Caco-2 (cell line): ENCODE data around the gene NETO2. TPM values are rescaled to one million over a fixed set of nuclear protein-coding genes. Genes with fewer than 3 reads are reported as not detected.
"Not testable (repeated sequence)": the region's sequence is repeated elsewhere in the genome, so short reads cannot be mapped to it uniquely, and the experiment has no call there.

Source experiments
- BruUV-seq: library from RNA; stranded (reverse); fragments of 400-500 nt; replicated peaks from 2 replicates; lab custom pipeline; 2021; lab: Mats Ljungman, UMichigan
- CTCF ChIA-PET: fragments of 300-600 bp; sonication (Branson Sonifier 250); formaldehyde crosslinking; loops from one replicate; lab custom pipeline; 2022; ENCODE audit warnings: antibody characterized with exemption; lab: Charles Lee
- POLR2A ChIA-PET: fragments of 300-600 bp; sonication (Branson Sonifier 250); formaldehyde crosslinking; loops from one replicate; lab custom pipeline; 2022; ENCODE audit warnings: antibody characterized with exemption; lab: Charles Lee
- DNase-seq, 2 experiments: peaks; one replicate each; pipeline versions ENCODE4 v3.0.0 to v3.0.0-alpha.2; 2020 to 2022
- H3K27me3 ChIP-seq: replicated peaks from 2 replicates; pipeline ENCODE4 v1.6.0; 2011; ENCODE audit warnings: low read length; ENCODE audit not compliant: control insufficient read depth, insufficient read depth
- H3K36me3 ChIP-seq: 2 replicates; pipeline ENCODE4 v1.5.1; 2011; ENCODE audit warnings: low read length; ENCODE audit not compliant: control insufficient read depth, insufficient read depth
- H3K4me1 ChIP-seq: fragments of 250-450 bp; sonication (Bioruptor Pico); 2 replicates; pipeline ENCODE4 v1.5.1; 2020; ENCODE audit warnings: mild to moderate bottlenecking
- H3K4me3 ChIP-seq: 2 replicates; pipeline ENCODE4 v1.5.1; 2011; ENCODE audit warnings: low read depth, mild to moderate bottlenecking, control low read depth, low read length
- H3K9me3 ChIP-seq: fragments of 250-450 bp; sonication (Bioruptor Pico); 2 replicates; pipeline ENCODE4 v1.5.1; 2020; ENCODE audit warnings: mild to moderate bottlenecking, moderate library complexity
- H3K27ac Mint-ChIP-seq: one replicate; pipeline ENCODE4 v1.8.0; 2022; ENCODE audit warnings: mixed read lengths; ENCODE audit not compliant: unreplicated experiment
- H3K27me3 Mint-ChIP-seq: one replicate; pipeline ENCODE4 v1.8.0; 2022; ENCODE audit warnings: mixed read lengths; ENCODE audit not compliant: insufficient read depth, unreplicated experiment
- H3K36me3 Mint-ChIP-seq: one replicate; pipeline ENCODE4 v1.8.0; 2022; ENCODE audit warnings: mild to moderate bottlenecking, mixed read lengths; ENCODE audit not compliant: insufficient read depth, unreplicated experiment
- H3K4me1 Mint-ChIP-seq: one replicate; pipeline ENCODE4 v1.8.0; 2022; ENCODE audit warnings: low read depth, mixed read lengths; ENCODE audit not compliant: unreplicated experiment
- H3K4me3 Mint-ChIP-seq: one replicate; pipeline ENCODE4 v1.8.0; 2022; ENCODE audit warnings: mild to moderate bottlenecking, moderate library complexity, mixed read lengths; ENCODE audit not compliant: unreplicated experiment
- H3K9me3 Mint-ChIP-seq: one replicate; pipeline ENCODE4 v1.8.0; 2022; ENCODE audit warnings: mixed read lengths; ENCODE audit not compliant: unreplicated experiment
- intact Hi-C: fragments of 100-400 bp; cut with micrococcal nuclease; formaldehyde crosslinking; loops from one replicate; pipeline ENCODE4 v1.10.0; 2022; ENCODE audit not compliant: unreplicated experiment
- total RNA-seq: library from RNA; stranded (reverse); gene quantifications from 2 replicates; pipeline ENCODE4 v1.2.3, GENCODE V29; 2022
- TF ChIP-seq, protein P1 (sequence below), 2 experiments: fragments of 200-600 bp in 1 of 2; IDR thresholded peaks; 1 replicate in 1 of 2; 2 replicates in 1 of 2; pipeline versions ENCODE4 v1.5.1 to v1.8.0; 2011 to 2022; ENCODE audit warnings: antibody characterized with exemption in 1 of 2, control low read depth in 1 of 2, inconsistent platforms in 1 of 2, low read depth in 1 of 2, low read length in 1 of 2, mild to moderate bottlenecking in 1 of 2, moderate library complexity in 1 of 2; ENCODE audit not compliant: insufficient read depth in 1 of 2, severe bottlenecking in 1 of 2, unreplicated experiment in 1 of 2

NETO2 gene
- total RNA-seq, 1 experiment from 2014 or later = 41.2 TPM

DNA sequence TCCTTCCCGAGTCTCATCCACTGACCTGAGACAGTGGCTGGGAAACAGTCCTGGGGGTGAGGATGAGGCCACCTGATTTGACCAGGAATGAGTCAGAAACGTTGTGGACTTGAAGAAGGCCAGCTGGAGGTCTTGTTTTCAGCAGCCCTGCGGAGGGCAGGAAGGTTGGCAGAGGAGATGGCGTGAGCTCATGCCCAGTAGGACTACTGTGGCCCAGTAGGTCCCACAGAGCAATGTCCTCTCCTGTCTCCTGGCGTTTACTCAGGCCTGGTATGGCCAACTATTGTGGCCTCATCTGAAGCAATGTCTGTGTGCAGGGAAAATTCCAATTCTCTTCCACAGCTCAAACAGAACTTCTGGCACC, 86.1 kb downstream of the NETO2 start:
- CTCF ChIA-PET = no interaction called here
- H3K4me3 ChIP-seq = no peak overlapping the region
- H3K9me3 ChIP-seq = no peaks in the 10 kb centered on the region
- TF ChIP-seq, protein P1, sequence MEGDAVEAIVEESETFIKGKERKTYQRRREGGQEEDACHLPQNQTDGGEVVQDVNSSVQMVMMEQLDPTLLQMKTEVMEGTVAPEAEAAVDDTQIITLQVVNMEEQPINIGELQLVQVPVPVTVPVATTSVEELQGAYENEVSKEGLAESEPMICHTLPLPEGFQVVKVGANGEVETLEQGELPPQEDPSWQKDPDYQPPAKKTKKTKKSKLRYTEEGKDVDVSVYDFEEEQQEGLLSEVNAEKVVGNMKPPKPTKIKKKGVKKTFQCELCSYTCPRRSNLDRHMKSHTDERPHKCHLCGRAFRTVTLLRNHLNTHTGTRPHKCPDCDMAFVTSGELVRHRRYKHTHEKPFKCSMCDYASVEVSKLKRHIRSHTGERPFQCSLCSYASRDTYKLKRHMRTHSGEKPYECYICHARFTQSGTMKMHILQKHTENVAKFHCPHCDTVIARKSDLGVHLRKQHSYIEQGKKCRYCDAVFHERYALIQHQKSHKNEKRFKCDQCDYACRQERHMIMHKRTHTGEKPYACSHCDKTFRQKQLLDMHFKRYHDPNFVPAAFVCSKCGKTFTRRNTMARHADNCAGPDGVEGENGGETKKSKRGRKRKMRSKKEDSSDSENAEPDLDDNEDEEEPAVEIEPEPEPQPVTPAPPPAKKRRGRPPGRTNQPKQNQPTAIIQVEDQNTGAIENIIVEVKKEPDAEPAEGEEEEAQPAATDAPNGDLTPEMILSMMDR (IDR thresholded peaks at IDR 0.05; ENCODE audit: insufficient read depth in 1 of 2, low read depth in 1 of 2, low read length in 1 of 2, severe bottlenecking in 1 of 2, unreplicated experiment in 1 of 2) = no peak
- no peak overlapping the region for H3K27ac Mint-ChIP-seq
- no peaks in the 10 kb centered on the region; the same call in 1 of the 2 replicates for H3K27me3 ChIP-seq
- peaks cover 2% of the 10 kb centered on the region for H3K9me3 Mint-ChIP-seq
- no peaks in the 10 kb centered on the region for H3K4me1 ChIP-seq
- intact Hi-C loops = no loop called here
- H3K4me1 Mint-ChIP-seq = no peaks in the 10 kb centered on the region
- DNase-seq = no peak
- POLR2A ChIA-PET = no interaction called here
- no peak overlapping the region for H3K4me3 Mint-ChIP-seq
- H3K36me3 Mint-ChIP-seq = no peaks in the 10 kb centered on the region
- no peaks in the 10 kb centered on the region for H3K27me3 Mint-ChIP-seq
- no TSS peak for BruUV-seq
- H3K36me3 ChIP-seq = no peaks in the 10 kb centered on the region

DNA sequence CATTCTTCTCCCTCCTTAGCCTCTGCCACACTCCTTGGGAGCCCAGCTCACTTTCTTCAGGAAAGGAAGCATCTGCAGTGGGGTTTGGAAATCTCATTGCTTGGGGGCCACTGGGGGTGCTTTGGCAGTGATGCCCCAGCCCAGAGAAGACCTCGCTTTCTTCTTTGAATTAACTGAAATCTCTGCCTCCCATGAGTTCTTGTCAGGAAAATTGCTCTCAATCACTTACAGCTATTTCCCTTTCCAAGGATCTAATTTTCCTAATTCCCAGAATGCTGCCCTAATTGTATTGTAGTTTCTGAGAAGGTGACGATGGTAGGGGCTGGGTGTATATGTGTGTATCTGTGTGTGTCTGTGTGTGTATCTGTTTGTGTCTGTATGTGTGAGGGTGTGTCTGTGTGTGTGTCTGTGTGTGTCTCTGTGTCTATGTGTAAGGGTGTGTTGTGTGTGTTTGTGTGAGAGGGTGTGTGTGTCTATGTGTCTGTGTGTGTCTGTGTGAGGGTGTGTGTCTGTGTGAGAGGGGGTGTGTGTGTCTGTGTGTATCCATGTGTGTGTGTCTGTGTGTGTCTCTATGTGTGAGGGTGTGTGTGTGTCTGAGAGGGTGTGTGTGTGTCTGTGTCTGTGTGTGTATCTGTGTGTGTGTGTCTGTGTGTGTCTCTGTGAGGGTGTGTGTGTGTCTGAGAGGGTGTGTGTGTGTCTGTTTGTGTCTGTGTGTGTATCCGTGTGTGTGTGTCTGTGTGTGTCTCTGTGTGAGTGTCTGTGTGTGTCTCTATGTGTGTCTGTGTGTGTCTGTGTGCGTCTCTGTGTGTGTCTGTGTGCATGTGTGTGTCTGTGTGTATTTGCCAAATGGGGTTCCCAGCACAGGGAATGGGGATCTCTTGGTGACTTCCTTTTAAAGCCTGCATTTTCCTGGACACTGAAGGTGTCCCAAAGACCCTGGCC, 86.8 kb downstream of the NETO2 start:
- TF ChIP-seq, protein P1 (IDR thresholded peaks at IDR 0.05; ENCODE audit: insufficient read depth in 1 of 2, low read depth in 1 of 2, low read length in 1 of 2, severe bottlenecking in 1 of 2, unreplicated experiment in 1 of 2) = no peak
- Mint-ChIP-seq H3K27ac (no peak overlapping the region), H3K27me3 (no peaks in the 10 kb centered on the region), H3K4me3 (no peak overlapping the region), H3K36me3 (no peaks in the 10 kb centered on the region), H3K4me1 (no peaks in the 10 kb centered on the region), H3K9me3 (no peaks in the 10 kb centered on the region)
- Histone ChIP-seq H3K27me3 (no peaks in the 10 kb centered on the region; the same call in 1 of the 2 replicates), H3K9me3 (no peaks in the 10 kb centered on the region), H3K36me3 (no peaks in the 10 kb centered on the region), H3K4me1 (no peaks in the 10 kb centered on the region), H3K4me3 (no peak overlapping the region)
- ChIA-PET CTCF (no interaction called here), POLR2A (interaction anchor here (0.5 kb wide), 1 partner anchor 310 kb away, joined by 3 read pairs; no protein-coding TSS in a partner anchor)
- DNase-seq = no peak
- BruUV-seq = no TSS peak
- intact Hi-C loops = no loop called here

DNA sequence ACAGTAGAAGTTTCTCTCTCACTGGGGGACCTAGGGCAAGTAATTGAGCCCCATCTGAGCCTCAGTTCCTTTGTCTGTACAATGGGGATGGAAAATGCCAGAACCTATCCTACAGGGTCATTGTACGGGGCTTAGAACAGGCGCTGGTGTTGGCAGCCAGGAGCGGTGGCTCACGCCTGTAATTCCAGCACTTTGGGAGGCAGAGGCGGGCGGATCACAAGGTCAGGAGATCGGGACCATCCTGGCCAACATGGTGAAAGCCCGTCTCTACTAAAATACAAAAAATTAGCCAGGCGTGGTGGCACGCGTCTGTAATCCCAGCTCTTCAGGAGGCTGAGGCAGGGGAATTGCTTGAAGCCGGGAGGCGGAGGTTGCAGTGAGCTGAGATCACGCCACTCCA, 87.7 kb downstream of the NETO2 start:
- H3K4me1 Mint-ChIP-seq, CTCF ChIA-PET, BruUV-seq, intact Hi-C loops, H3K4me1 ChIP-seq, H3K27me3 Mint-ChIP-seq, H3K4me3 Mint-ChIP-seq, H3K27me3 ChIP-seq, H3K36me3 Mint-ChIP-seq, H3K4me3 ChIP-seq, POLR2A ChIA-PET, H3K27ac Mint-ChIP-seq, DNase-seq, H3K36me3 ChIP-seq, H3K9me3 ChIP-seq, H3K9me3 Mint-ChIP-seq: not testable (repeated sequence)
